Prostate gland (tissue), 2 donors: Measurements from ENCODE around the gene VPS13D.

Experiments used
- POLR2A ChIP-seq: fragments of 450-650 bp; IDR thresholded peaks from one replicate; pipeline ENCODE4 v1.6.1; 2016; ENCODE audit warnings: antibody characterized with exemption, mild to moderate bottlenecking
- TF ChIP-seq, protein P1 (sequence below), 4 experiments: fragments of 200-600 bp in 2 of 4; fragments of 450-650 bp in 2 of 4; sonication (generic) in 2 of 4; IDR thresholded peaks; 1 replicate in 3 of 4; 2 replicates in 1 of 4; pipeline ENCODE4 v1.5.1; 2016 to 2019; ENCODE audit warnings: antibody characterized with exemption in 4 of 4, mild to moderate bottlenecking in 2 of 4, moderate library complexity in 2 of 4

DNA sequence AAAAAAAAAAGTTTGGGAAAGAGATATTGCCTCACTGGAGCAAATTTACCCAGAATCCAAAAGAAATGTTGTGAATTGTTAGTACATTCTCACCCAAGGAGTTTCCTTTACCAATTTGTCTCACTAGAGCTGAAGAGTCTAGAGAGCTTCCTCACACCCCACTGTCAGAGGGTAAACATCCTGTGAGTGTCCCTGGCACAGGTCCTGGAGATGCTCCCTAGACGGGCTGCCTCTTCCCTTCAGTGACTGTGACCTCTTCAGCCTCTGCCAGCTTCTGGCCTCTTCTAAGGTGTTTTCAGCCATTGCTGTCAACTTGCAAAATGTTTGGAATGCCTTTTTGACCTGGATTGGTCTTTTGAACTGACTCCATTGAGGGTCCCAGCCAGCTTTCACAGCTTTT is 228.7 kb downstream of the VPS13D start:
- TF ChIP-seq POLR2A: no peak
- TF ChIP-seq, protein P1, sequence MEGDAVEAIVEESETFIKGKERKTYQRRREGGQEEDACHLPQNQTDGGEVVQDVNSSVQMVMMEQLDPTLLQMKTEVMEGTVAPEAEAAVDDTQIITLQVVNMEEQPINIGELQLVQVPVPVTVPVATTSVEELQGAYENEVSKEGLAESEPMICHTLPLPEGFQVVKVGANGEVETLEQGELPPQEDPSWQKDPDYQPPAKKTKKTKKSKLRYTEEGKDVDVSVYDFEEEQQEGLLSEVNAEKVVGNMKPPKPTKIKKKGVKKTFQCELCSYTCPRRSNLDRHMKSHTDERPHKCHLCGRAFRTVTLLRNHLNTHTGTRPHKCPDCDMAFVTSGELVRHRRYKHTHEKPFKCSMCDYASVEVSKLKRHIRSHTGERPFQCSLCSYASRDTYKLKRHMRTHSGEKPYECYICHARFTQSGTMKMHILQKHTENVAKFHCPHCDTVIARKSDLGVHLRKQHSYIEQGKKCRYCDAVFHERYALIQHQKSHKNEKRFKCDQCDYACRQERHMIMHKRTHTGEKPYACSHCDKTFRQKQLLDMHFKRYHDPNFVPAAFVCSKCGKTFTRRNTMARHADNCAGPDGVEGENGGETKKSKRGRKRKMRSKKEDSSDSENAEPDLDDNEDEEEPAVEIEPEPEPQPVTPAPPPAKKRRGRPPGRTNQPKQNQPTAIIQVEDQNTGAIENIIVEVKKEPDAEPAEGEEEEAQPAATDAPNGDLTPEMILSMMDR (IDR thresholded peaks at IDR 0.05): no peak
